ENCODE data around the gene PRR18. TPM values are rescaled to one million over a fixed set of nuclear protein-coding genes. Genes with fewer than 3 reads are reported as not detected.

Gene PRR18
- total RNA-seq, 2 donors from 2014 or later = not detected

DNA sequence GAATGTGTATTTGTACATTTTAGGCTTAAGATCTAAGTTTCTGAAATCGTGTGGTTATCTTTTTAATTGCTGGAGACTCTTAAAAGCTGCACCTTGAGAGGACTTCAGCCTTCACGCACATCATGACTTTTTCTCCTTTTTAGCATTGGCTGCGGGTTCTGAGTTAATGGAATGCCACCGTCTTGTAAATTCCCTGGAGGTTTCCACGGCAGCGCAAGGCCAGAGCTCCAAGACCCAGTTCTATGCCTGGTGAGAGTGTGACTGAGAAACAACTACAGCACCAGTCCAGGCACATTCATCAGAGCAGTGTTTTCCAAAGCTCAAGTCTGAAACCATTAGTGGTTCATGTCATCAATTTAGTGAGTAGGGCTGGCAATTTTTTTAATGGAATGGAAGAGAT is 23.0 kb downstream of the PRR18 start:
- Mint-ChIP-seq H3K27me3 (peaks cover 18 to 40% of the 10 kb centered on the region in 2 donors), H3K4me3 (no peak overlapping the region), H3K27ac (no peak overlapping the region), H3K36me3 (no peaks in the 10 kb centered on the region), H3K9me3 (no peaks in the 10 kb centered on the region), H3K4me1 (ENCODE audit: low read depth in 2 of 2) (no peaks in the 10 kb centered on the region)
- ATAC-seq = no peak
- DNase-seq (ENCODE audit: low spot score) = no peak

DNA sequence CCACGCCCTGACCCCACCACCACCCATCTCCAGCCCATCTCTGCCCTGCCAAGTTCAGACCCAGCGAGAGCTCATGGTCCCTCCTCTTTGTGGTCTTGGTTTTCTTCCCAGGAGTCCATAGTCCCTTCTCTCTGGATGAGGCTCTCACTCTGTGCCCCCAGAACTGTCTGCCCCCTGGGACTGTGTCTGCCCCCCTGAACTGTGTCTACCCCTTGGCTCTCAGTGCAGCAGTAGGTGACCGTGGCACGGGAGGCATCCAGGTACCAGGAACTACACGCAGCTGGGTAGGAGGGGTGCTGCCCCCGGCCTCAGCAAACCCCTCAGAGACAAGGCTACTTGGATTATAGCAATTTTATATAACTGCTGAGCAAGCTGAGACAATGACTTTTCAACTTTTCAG is 23.6 kb downstream of the PRR18 start:
- DNase-seq (ENCODE audit: low spot score) = no peak
- ATAC-seq = peak; percentile 17 to 25
- Mint-ChIP-seq H3K27ac (no peak overlapping the region), H3K4me3 (no peak overlapping the region), H3K4me1 (ENCODE audit: low read depth in 2 of 2) (no peaks in the 10 kb centered on the region), H3K9me3 (no peaks in the 10 kb centered on the region), H3K36me3 (no peaks in the 10 kb centered on the region), H3K27me3 (peaks cover 17 to 46% of the 10 kb centered on the region in 2 donors)

DNA sequence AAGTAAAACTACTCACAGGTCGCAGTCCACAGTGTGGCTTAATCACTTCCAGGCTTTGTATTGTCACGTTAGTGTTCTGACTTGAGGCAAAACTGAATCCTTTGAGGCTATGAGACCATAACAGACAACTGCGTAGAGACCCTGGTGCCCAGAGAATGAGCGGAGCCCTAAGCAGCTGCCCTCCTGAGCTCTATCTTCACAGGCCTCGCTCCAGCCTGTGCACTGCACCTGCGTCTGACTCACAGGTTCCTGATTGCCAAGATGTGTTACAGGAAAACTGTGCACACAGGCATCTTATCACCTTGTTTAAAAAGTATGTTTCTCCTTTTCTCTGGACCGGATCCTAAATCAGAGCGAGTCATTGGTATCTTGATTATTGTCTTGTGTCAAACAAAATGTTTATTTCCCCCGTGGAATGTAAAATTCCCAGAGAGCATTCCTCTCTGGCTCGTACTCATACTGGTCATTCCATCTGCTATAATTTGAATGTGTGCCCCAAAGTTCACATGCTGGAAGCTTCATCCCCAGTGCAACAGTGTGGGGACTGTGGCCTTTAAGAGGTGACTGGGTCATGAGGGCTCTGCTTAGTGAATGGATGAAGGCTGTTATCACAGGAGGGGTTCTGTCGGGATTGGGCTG is 25.7 kb downstream of the PRR18 start:
- peaks cover 18 to 48% of the 10 kb centered on the region in 2 donors for H3K27me3 Mint-ChIP-seq
- no peaks in the 10 kb centered on the region for H3K4me1 Mint-ChIP-seq (ENCODE audit: low read depth in 2 of 2)
- no peaks in the 10 kb centered on the region for H3K36me3 Mint-ChIP-seq
- no peak for DNase-seq (ENCODE audit: low spot score)
- H3K4me3 Mint-ChIP-seq = no peak overlapping the region
- H3K9me3 Mint-ChIP-seq = no peaks in the 10 kb centered on the region
- H3K27ac Mint-ChIP-seq = no peak overlapping the region
- ATAC-seq = no peak

DNA sequence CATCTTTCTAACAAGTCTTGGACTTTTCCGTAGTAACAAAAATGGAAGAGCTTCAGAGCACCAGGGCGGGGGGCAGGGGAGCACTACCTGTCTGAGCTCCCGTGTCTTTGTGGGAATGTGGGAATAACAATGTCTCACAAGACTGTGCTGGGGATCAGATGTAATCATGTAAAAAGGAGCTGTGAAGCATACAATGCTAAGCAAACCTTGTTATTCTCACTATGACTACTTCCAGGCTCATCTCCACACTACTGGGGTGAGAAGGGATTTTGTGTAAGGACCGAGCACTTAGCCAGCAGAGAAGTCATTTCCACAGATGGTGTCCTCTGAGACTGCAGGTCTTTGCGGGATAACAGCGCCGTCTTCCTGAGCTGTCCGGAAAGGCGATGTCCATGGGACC is 27.1 kb downstream of the PRR18 start:
- DNase-seq (ENCODE audit: low spot score) = no peak
- Mint-ChIP-seq H3K4me1 (ENCODE audit: low read depth in 2 of 2) (peaks cover 1% of the 10 kb centered on the region in 2 donors), H3K4me3 (no peak overlapping the region), H3K27me3 (peaks cover 18 to 61% of the 10 kb centered on the region in 2 donors), H3K27ac (no peak overlapping the region), H3K9me3 (no peaks in the 10 kb centered on the region), H3K36me3 (no peaks in the 10 kb centered on the region)
- no peak for ATAC-seq

DNA sequence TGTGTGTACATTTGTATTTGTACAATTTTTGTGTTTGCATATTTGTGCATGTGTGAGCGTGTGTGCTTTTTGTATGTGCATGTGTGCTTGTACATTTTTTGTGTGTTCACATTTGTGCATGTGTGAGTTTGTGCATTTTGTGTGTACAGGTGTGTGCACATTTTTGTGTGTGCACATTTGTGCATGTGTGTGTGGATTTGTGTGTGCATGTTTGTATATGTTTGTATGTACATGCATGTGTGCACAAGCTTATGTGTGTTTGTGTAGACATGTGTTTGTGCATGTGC is 28.9 kb downstream of the PRR18 start:
- H3K9me3 Mint-ChIP-seq = no peaks in the 10 kb centered on the region
- DNase-seq (ENCODE audit: low spot score) (no peak), ATAC-seq (no peak)
- H3K4me3 Mint-ChIP-seq = no peak overlapping the region
- H3K36me3 Mint-ChIP-seq = no peaks in the 10 kb centered on the region
- H3K4me1 Mint-ChIP-seq (ENCODE audit: low read depth in 2 of 2) = peaks cover 8% of the 10 kb centered on the region in 2 donors
- no peak overlapping the region for H3K27ac Mint-ChIP-seq
- peaks cover 19 to 60% of the 10 kb centered on the region in 2 donors for H3K27me3 Mint-ChIP-seq

DNA sequence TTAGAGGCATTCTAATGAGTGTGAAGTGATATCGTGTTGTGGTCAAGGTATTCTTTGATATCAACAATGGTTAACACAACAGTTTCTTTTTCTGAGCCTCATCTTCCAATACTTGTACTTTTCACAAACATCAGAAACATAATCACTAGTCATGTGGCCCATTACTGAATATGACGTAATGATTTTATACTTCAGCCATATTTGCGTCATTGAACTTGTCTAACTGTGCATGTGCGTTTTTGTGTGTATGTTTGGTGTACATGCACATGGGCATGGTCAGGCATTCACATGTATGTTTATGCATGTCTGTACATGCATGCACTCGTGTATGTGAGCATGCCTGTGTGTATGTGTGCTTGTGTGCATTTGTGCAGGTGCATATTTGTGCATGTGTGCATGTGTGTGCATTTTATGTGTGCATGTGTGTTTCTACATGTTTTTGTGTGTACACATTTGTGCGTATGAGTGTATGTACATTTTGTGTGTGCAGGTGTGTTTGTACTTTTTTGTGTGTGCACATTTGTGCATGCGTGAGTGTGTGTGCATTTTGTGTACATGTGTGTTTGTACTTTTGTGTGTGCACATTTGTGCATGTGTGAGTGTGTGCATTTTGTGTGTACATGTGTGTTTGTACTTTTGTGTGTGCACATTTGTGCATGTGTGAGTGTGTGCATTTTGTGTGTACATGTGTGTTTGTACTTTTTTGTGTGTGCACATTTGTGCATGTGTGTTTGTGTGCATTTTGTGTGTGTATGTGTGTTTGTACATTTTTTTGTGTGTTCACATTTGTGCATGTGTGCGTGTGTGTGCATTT is 29.4 kb downstream of the PRR18 start:
- no peak overlapping the region for H3K27ac Mint-ChIP-seq
- no peaks in the 10 kb centered on the region for H3K36me3 Mint-ChIP-seq
- peaks cover 8% of the 10 kb centered on the region in 2 donors for H3K4me1 Mint-ChIP-seq (ENCODE audit: low read depth in 2 of 2)
- DNase-seq (ENCODE audit: low spot score) (no peak), ATAC-seq (no peak)
- H3K9me3 Mint-ChIP-seq = no peaks in the 10 kb centered on the region
- no peak overlapping the region for H3K4me3 Mint-ChIP-seq
- H3K27me3 Mint-ChIP-seq = peaks cover 22 to 65% of the 10 kb centered on the region in 2 donors

DNA sequence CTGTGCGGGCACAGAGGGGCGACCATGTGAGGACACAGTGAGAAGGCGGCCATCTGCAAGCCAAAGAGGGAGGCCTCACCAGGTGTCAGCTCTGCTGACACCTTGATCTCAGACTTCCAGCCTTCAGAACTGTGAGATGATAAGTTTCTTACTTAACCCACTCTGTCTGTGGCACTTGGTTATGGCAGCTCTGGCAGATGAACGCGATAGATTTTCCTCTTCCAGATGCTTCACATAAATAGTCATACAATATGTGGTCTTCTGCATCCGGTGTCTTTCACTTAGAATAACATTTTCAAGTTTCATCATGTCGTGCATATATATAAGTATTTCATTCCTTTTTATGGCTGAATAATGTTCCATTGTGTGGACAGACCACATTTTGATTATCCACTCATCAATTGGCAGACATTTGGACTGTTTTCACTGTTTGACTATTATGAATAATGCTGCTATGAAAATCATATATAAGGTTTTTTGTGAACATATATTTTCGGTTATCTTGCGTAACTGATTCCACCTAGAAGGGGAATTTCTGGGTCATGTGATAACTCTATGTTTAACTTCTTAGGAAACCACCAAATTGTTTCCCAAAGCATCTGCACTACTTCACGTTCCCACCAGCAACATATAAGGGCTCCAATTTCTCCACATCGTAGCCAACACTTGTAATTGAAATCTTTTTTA is 30.2 kb downstream of the PRR18 start:
- peaks cover 24 to 65% of the 10 kb centered on the region in 2 donors for H3K27me3 Mint-ChIP-seq
- ATAC-seq (no peak), DNase-seq (ENCODE audit: low spot score) (no peak)
- H3K36me3 Mint-ChIP-seq = no peaks in the 10 kb centered on the region
- peaks cover 8% of the 10 kb centered on the region in 2 donors for H3K4me1 Mint-ChIP-seq (ENCODE audit: low read depth in 2 of 2)
- H3K4me3 Mint-ChIP-seq = no peak overlapping the region
- H3K9me3 Mint-ChIP-seq = no peaks in the 10 kb centered on the region
- H3K27ac Mint-ChIP-seq = no peak overlapping the region

DNA sequence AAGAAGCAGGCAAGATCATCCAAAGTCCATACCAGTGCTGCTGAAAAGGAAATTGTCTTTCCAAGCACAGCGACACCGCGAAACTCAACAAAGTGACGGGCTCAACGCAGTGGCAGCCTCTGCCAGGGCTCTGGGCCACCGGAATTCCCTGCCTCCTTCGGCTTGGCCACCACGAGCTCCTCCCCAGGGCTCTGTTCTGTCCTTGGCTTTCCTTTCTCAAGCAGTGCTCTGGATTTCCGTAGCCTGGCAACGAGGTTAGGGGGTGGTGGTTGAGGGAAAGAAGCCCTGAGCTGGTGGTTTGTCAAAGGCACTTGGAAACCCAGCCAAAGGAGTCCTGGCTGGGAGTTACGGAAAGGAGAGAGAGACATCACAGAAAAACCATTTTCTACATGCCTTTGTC is 31.2 kb downstream of the PRR18 start:
- Mint-ChIP-seq H3K27ac (no peak overlapping the region), H3K36me3 (no peaks in the 10 kb centered on the region), H3K9me3 (no peaks in the 10 kb centered on the region), H3K4me3 (no peak overlapping the region), H3K27me3 (peaks cover 18 to 54% of the 10 kb centered on the region in 2 donors), H3K4me1 (ENCODE audit: low read depth in 2 of 2) (peaks cover 8% of the 10 kb centered on the region in 2 donors)
- DNase-seq (ENCODE audit: low spot score) = no peak
- ATAC-seq = no peak

DNA sequence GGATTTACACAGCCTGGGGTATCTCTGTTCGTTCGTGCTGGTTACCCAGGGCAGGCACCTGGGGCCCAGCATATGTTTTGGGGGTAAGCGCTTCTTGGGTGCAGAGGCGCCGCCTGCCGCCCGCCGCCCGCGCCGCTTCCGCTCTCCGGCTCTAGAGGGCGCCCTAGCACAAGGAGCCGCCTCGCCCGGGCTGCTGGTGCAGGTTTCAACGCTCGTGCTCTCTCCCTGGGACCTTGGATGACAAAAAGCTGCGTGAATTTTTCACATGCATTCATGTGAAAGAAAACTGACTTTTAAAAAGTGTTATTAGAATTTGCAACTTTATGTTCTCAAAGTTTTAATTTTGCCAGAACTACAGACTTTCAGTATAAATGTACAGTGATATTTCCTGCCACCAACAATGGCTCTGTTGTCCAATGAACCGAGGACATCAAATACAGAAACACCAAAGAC is 32.5 kb downstream of the PRR18 start:
- no peak overlapping the region for H3K4me3 Mint-ChIP-seq
- no peaks in the 10 kb centered on the region for H3K9me3 Mint-ChIP-seq
- H3K27me3 Mint-ChIP-seq = peaks cover 13 to 45% of the 10 kb centered on the region in 2 donors

DNA sequence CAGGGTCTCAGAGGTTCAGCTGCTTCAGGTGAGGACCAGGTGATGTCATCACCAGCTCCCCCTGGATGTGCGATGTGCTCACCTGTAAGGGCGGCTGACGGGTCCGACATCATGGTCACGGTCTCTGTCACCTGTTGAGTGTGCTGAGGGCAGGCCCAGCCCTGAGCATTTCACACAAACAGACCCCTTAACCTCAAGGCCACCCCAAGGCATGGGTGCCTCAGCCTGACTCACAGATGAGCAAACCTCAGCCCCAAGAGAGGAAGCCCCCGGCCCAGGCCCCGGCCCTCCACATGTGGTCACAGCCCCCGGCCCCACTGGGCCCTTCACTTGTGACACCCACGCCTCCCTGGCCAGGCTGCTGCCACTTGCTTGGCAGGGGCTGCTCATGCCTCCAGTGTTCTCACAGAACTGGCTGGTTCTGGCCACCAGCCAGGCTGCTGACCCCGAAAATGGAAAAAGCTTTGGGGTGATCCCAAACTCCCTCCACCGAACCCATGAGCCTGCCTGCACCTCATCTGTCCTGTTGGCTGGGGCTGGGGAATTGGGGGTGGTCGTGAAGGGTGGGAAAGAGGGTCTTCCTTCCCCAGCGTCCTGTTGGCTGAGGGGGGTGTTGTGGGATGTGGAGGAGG is 33.3 kb downstream of the PRR18 start:
- DNase-seq (ENCODE audit: low spot score) = no peak

More for the DNA sequence above, 32.5 kb downstream of the PRR18 start:
- ATAC-seq = peak; percentile 80 to 89
- H3K36me3 Mint-ChIP-seq = no peaks in the 10 kb centered on the region
- peaks cover 8% of the 10 kb centered on the region in 2 donors for H3K4me1 Mint-ChIP-seq (ENCODE audit: low read depth in 2 of 2)
- H3K27ac Mint-ChIP-seq = no peak overlapping the region
- peak; percentile 74 for DNase-seq (ENCODE audit: low spot score)

DNA sequence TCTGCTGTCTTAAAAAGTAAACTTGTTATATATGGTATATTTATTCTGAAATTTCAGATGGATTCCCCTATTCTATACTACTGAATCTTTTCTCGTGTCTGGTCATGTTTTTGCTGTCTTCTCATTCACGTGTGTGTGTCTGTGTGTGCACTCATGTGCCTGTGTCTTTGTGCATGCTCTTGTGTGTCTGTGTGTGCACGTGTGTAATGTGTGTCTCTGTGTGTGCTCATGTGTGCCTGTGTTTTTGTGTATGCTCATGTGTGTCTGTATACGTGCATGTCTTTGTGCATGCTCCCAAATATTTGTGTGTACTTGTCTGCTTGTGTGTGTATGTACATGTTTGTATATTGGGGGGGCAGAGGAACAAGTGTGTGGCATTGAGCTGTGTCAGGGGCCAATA is 34.0 kb downstream of the PRR18 start:
- Mint-ChIP-seq H3K27me3 (peaks cover 16 to 31% of the 10 kb centered on the region in 2 donors), H3K9me3 (no peaks in the 10 kb centered on the region), H3K4me3 (no peak overlapping the region), H3K27ac (no peak overlapping the region), H3K4me1 (ENCODE audit: low read depth in 2 of 2) (peaks cover 8% of the 10 kb centered on the region in 2 donors), H3K36me3 (no peaks in the 10 kb centered on the region)
- DNase-seq (ENCODE audit: low spot score) (no peak), ATAC-seq (no peak)

More for the DNA sequence above, 33.3 kb downstream of the PRR18 start:
- Mint-ChIP-seq H3K9me3 (no peaks in the 10 kb centered on the region), H3K4me3 (no peak overlapping the region), H3K4me1 (ENCODE audit: low read depth in 2 of 2) (peaks cover 8% of the 10 kb centered on the region in 2 donors), H3K27me3 (peaks cover 14 to 36% of the 10 kb centered on the region in 2 donors), H3K27ac (no peak overlapping the region), H3K36me3 (no peaks in the 10 kb centered on the region)
- ATAC-seq = no peak

DNA sequence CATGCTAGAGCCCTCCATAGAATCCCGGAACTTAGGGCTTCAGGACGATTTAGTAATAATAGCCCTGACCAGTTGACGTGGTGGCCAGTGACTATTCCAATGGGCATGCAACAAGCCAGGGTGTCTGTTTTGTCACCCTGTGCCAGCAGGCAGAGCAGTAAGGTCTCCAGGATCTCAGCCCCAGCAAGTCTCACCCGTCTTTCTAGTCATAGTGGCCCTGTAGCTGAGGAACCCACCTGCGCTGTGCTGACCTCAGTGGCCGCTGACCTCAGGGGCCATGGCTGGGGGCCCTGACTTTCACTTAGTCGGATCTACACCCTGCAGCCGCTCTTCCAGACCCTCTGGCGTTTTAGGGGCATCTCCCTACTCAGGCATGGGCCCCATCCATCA is 36.8 kb downstream of the PRR18 start:
- no peak overlapping the region for H3K27ac Mint-ChIP-seq
- peaks cover 21 to 22% of the 10 kb centered on the region in 2 donors for H3K27me3 Mint-ChIP-seq
- no peaks in the 10 kb centered on the region for H3K36me3 Mint-ChIP-seq
- no peak for DNase-seq (ENCODE audit: low spot score)
- no peaks in the 10 kb centered on the region for H3K9me3 Mint-ChIP-seq
- no peak overlapping the region for H3K4me3 Mint-ChIP-seq
- peaks cover 8% of the 10 kb centered on the region in 2 donors for H3K4me1 Mint-ChIP-seq (ENCODE audit: low read depth in 2 of 2)
- no peak for ATAC-seq

DNA sequence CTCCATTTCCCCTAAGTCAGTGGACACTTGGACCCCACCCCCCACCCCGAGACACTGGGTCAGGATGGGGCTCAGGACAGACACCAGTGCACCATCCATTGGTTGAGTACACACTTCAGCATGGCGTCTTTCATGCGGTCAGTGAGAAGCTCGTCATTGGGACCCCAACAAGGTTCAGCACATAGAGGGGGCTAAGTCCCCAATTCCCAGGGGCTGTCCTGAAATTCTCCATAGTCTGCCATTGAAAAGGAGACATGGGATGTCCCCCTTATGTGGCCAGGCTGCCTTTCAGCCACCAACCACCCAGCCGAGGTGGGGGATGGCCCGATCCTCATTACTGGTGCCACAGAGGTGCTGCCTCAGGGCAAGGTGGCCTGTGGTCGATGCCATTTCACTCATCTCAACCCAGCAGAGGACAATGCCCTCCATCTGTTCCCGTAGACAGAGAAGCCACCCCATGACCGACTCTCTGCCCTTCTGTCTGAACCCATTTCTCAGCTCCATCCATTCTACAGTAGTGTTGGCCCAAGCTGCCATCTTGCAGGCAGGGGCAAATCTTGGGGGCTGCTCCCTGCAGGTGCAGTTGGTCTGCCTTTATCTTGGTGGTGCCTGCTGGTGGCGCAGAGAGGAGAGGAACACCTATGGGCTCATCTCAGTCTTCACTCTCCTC is 37.4 kb downstream of the PRR18 start:
- DNase-seq (ENCODE audit: low spot score) (no peak), ATAC-seq (no peak)
- no peak overlapping the region for H3K4me3 Mint-ChIP-seq
- no peak overlapping the region for H3K27ac Mint-ChIP-seq
- H3K27me3 Mint-ChIP-seq = peaks cover 16 to 18% of the 10 kb centered on the region in 2 donors
- H3K9me3 Mint-ChIP-seq = no peaks in the 10 kb centered on the region
- H3K4me1 Mint-ChIP-seq (ENCODE audit: low read depth in 2 of 2) = peaks cover 4% of the 10 kb centered on the region in 2 donors
- H3K36me3 Mint-ChIP-seq = no peaks in the 10 kb centered on the region

Measured in natural killer cell treated with Interleukin-12 subunit alpha and Interleukin-12 subunit beta and Interleukin-15 and Interleukin-18, amount 100 ng/mL, for 72 hours (primary cell).